GM23338 (cell line): ENCODE measurements around the gene CTSG. TPM values are rescaled to one million over a fixed set of nuclear protein-coding genes. Genes with fewer than 3 reads are reported as not detected.

Source experiments
- ATAC-seq: fragments of 200-7000 bp; cut with Tn5 transposase; 3 replicates; pipeline ENCODE4 v1.9.1; 2020
- DNase-seq: peaks from one replicate; pipeline ENCODE4 v3.0.0-alpha.2; 2015; ENCODE audit warnings: low spot score
- H2AFZ ChIP-seq: fragments of 200-600 bp; sonication (generic); 2 replicates; pipeline ENCODE4 v1.8.0; 2016; ENCODE audit warnings: antibody characterized with exemption, mild to moderate bottlenecking, moderate library complexity
- H3F3A ChIP-seq: fragments of 200-600 bp; sonication (generic); replicated peaks from 2 replicates; pipeline ENCODE4 v1.8.0; 2017; ENCODE audit warnings: antibody characterized with exemption, mixed run types, low read depth
- H3K27ac ChIP-seq: fragments of 200-600 bp; sonication (generic); 2 replicates; pipeline ENCODE4 v1.6.1; 2016; ENCODE audit warnings: low read depth
- H3K27me3 ChIP-seq: fragments of 200-600 bp; sonication (generic); 2 replicates; pipeline ENCODE4 v1.8.0; 2016; ENCODE audit warnings: mild to moderate bottlenecking, mixed run types, moderate library complexity; ENCODE audit not compliant: insufficient read depth
- H3K36me3 ChIP-seq: fragments of 200-600 bp; sonication (generic); 2 replicates; pipeline ENCODE4 v1.8.0; 2016; ENCODE audit warnings: mild to moderate bottlenecking; ENCODE audit not compliant: insufficient read depth
- H3K4me1 ChIP-seq: fragments of 200-600 bp; sonication (generic); 2 replicates; pipeline ENCODE4 v1.8.0; 2016; ENCODE audit warnings: mild to moderate bottlenecking, moderate library complexity; ENCODE audit not compliant: insufficient read depth
- H3K4me2 ChIP-seq: fragments of 200-600 bp; sonication (generic); 2 replicates; pipeline ENCODE4 v1.7.1; 2017; ENCODE audit warnings: mixed run types
- H3K4me3 ChIP-seq: fragments of 200-600 bp; sonication (generic); 2 replicates; pipeline ENCODE4 v1.6.1; 2016; ENCODE audit warnings: mixed run types
- H3K79me2 ChIP-seq: fragments of 200-600 bp; sonication (generic); replicated peaks from 2 replicates; pipeline ENCODE4 v1.8.0; 2017; ENCODE audit warnings: mild to moderate bottlenecking; ENCODE audit not compliant: insufficient read depth
- H3K9me2 ChIP-seq: fragments of 200-600 bp; sonication (generic); 2 replicates; pipeline ENCODE4 v1.8.0; 2017; ENCODE audit not compliant: insufficient read depth
- H4K20me1 ChIP-seq: fragments of 200-600 bp; sonication (generic); replicated peaks from 2 replicates; pipeline ENCODE4 v1.8.0; 2017; ENCODE audit warnings: mild to moderate bottlenecking; ENCODE audit not compliant: insufficient read depth
- H3K27ac Mint-ChIP-seq: 2 replicates; pipeline ENCODE4 v1.8.0; 2020; ENCODE audit warnings: inconsistent platforms, mild to moderate bottlenecking, moderate library complexity, mixed read lengths
- H3K27me3 Mint-ChIP-seq: 3 replicates; pipeline ENCODE4 v1.8.0; 2022; ENCODE audit warnings: low read depth, mild to moderate bottlenecking, moderate library complexity, mixed read lengths, inconsistent platforms; ENCODE audit not compliant: insufficient read depth, poor library complexity
- H3K36me3 Mint-ChIP-seq: 3 replicates; pipeline ENCODE4 v1.8.0; 2021; ENCODE audit warnings: low read depth, mild to moderate bottlenecking, inconsistent platforms, moderate library complexity, mixed read lengths
- H3K4me1 Mint-ChIP-seq: 3 replicates; pipeline ENCODE4 v1.8.0; 2020; ENCODE audit warnings: mild to moderate bottlenecking, inconsistent platforms, mixed read lengths
- H3K4me3 Mint-ChIP-seq: 3 replicates; pipeline ENCODE4 v1.8.0; 2021; ENCODE audit warnings: moderate library complexity, mild to moderate bottlenecking, inconsistent platforms, mixed read lengths
- H3K9me3 Mint-ChIP-seq: 3 replicates; pipeline ENCODE4 v1.8.0; 2020; ENCODE audit warnings: moderate library complexity, mild to moderate bottlenecking, inconsistent platforms, mixed read lengths
- CTCF ChIP-seq, 2 experiments: fragments of 200-600 bp in 1 of 2; sonication (generic) in 1 of 2; conservative IDR thresholded peaks; 2 replicates each; pipeline versions ENCODE4 v1.5.1 to v1.6.1; 2016 to 2017; ENCODE audit warnings: antibody characterized with exemption in 2 of 2, low read depth in 2 of 2, mild to moderate bottlenecking in 2 of 2, moderate library complexity in 1 of 2
- EZH2 ChIP-seq: fragments of 200-600 bp; sonication (generic); IDR thresholded peaks from one replicate; pipeline ENCODE4 v1.8.0; 2017; ENCODE audit warnings: antibody characterized with exemption, mild to moderate bottlenecking, low read depth; ENCODE audit not compliant: unreplicated experiment
- EZH2phosphoT487 ChIP-seq: fragments of 200-600 bp; sonication (generic); IDR thresholded peaks from one replicate; pipeline ENCODE4 v1.8.1; 2018; ENCODE audit warnings: antibody characterized with exemption; ENCODE audit not compliant: unreplicated experiment
- JUNB ChIP-seq: IDR thresholded peaks from one replicate; pipeline ENCODE4 v1.6.1; 2016; ENCODE audit warnings: antibody characterized with exemption; ENCODE audit not compliant: unreplicated experiment
- NANOG ChIP-seq: IDR thresholded peaks from 2 replicates; pipeline ENCODE4 v1.6.1; 2016; ENCODE audit warnings: antibody characterized with exemption, borderline replicate concordance
- POLR2AphosphoS5 ChIP-seq: IDR thresholded peaks from 2 replicates; pipeline ENCODE4 v1.6.1; 2016; ENCODE audit warnings: antibody characterized with exemption, low read depth
- REST ChIP-seq: IDR thresholded peaks from one replicate; pipeline ENCODE4 v1.6.1; 2018; ENCODE audit warnings: antibody characterized with exemption; ENCODE audit not compliant: unreplicated experiment
- STAT1 ChIP-seq: IDR thresholded peaks from one replicate; pipeline ENCODE4 v1.6.1; 2016; ENCODE audit warnings: antibody characterized with exemption; ENCODE audit not compliant: unreplicated experiment
- ZNF114 ChIP-seq: fragments of 250-450 bp; sonication (Bioruptor Pico); IDR thresholded peaks from 2 replicates; pipeline ENCODE4 v1.5.0; 2020; ENCODE audit warnings: mild to moderate bottlenecking, moderate library complexity
- ZNF331 ChIP-seq: fragments of 250-450 bp; sonication (Bioruptor Pico); IDR thresholded peaks from 2 replicates; pipeline ENCODE4 v1.5.0; 2020; ENCODE audit warnings: low read depth, mild to moderate bottlenecking, moderate library complexity
- polyA plus RNA-seq: library from polyadenylated mRNA; unstranded; fragments of >200 nt; fragmentation: Nextera tagmentation; extraction: Ambion mirVana; gene quantifications from 2 replicates; pipeline ENCODE4 v1.2.1, GENCODE V29; 2016
- total RNA-seq: library from RNA; depleted of rRNA; stranded (reverse); fragments of >200 nt; shearing (Covaris generic); gene quantifications from 2 replicates; pipeline ENCODE4 v1.2.3, GENCODE V29; 2014
- TF ChIP-seq, protein P1 (sequence below): fragments of 250-450 bp; sonication (Bioruptor Pico); IDR thresholded peaks from 2 replicates; pipeline ENCODE4 v1.5.0; 2020; ENCODE audit warnings: mild to moderate bottlenecking, moderate library complexity
- TF ChIP-seq, protein P2 (sequence below): IDR thresholded peaks from 2 replicates; pipeline ENCODE4 v1.6.1; 2016; ENCODE audit warnings: antibody characterized with exemption

The CTSG gene
- total and polyA plus RNA-seq, 2 experiments from 2014 or later: not detected

GRCh38 chr14:24606297-24606696 lies 30.2 kb upstream of the CTSG start:
- H3K9me3 Mint-ChIP-seq: no peaks in the 10 kb centered on the region; the same call in 1 of the 3 replicates
- no peak for ATAC-seq

More at GRCh38 chr14:24606297-24606696, 30.2 kb upstream of the CTSG start:
- H3F3A ChIP-seq: no peaks in the 10 kb centered on the region
- Mint-ChIP-seq H3K36me3 (no peaks in the 10 kb centered on the region), H3K4me1 (peaks cover 2% of the 10 kb centered on the region; the same call in 2 of the 3 replicates), H3K4me3 (no peak overlapping the region), H3K27me3 (peaks cover 7% of the 10 kb centered on the region), H3K27ac (no peak overlapping the region)
- H3K27ac ChIP-seq: no peak overlapping the region
- H3K9me2 ChIP-seq: peaks cover 5% of the 10 kb centered on the region; the same call in 1 of the 2 replicates
- no peaks in the 10 kb centered on the region for H3K4me1 ChIP-seq
- no peak overlapping the region for H3K4me3 ChIP-seq
- H3K36me3 ChIP-seq: no peaks in the 10 kb centered on the region
- TF ChIP-seq CTCF (conservative IDR thresholded peaks at IDR 0.05; ENCODE audit: low read depth in 2 of 2) (no peak), POLR2AphosphoS5 (no peak), ZNF331 (CRISPR knock-in tag) (no peak), STAT1 (no peak), EZH2phosphoT487 (no peak), EZH2 (no peak), ZNF114 (CRISPR knock-in tag) (no peak), REST (no peak), NANOG (no peak), JUNB (no peak)
- TF ChIP-seq, protein P1, sequence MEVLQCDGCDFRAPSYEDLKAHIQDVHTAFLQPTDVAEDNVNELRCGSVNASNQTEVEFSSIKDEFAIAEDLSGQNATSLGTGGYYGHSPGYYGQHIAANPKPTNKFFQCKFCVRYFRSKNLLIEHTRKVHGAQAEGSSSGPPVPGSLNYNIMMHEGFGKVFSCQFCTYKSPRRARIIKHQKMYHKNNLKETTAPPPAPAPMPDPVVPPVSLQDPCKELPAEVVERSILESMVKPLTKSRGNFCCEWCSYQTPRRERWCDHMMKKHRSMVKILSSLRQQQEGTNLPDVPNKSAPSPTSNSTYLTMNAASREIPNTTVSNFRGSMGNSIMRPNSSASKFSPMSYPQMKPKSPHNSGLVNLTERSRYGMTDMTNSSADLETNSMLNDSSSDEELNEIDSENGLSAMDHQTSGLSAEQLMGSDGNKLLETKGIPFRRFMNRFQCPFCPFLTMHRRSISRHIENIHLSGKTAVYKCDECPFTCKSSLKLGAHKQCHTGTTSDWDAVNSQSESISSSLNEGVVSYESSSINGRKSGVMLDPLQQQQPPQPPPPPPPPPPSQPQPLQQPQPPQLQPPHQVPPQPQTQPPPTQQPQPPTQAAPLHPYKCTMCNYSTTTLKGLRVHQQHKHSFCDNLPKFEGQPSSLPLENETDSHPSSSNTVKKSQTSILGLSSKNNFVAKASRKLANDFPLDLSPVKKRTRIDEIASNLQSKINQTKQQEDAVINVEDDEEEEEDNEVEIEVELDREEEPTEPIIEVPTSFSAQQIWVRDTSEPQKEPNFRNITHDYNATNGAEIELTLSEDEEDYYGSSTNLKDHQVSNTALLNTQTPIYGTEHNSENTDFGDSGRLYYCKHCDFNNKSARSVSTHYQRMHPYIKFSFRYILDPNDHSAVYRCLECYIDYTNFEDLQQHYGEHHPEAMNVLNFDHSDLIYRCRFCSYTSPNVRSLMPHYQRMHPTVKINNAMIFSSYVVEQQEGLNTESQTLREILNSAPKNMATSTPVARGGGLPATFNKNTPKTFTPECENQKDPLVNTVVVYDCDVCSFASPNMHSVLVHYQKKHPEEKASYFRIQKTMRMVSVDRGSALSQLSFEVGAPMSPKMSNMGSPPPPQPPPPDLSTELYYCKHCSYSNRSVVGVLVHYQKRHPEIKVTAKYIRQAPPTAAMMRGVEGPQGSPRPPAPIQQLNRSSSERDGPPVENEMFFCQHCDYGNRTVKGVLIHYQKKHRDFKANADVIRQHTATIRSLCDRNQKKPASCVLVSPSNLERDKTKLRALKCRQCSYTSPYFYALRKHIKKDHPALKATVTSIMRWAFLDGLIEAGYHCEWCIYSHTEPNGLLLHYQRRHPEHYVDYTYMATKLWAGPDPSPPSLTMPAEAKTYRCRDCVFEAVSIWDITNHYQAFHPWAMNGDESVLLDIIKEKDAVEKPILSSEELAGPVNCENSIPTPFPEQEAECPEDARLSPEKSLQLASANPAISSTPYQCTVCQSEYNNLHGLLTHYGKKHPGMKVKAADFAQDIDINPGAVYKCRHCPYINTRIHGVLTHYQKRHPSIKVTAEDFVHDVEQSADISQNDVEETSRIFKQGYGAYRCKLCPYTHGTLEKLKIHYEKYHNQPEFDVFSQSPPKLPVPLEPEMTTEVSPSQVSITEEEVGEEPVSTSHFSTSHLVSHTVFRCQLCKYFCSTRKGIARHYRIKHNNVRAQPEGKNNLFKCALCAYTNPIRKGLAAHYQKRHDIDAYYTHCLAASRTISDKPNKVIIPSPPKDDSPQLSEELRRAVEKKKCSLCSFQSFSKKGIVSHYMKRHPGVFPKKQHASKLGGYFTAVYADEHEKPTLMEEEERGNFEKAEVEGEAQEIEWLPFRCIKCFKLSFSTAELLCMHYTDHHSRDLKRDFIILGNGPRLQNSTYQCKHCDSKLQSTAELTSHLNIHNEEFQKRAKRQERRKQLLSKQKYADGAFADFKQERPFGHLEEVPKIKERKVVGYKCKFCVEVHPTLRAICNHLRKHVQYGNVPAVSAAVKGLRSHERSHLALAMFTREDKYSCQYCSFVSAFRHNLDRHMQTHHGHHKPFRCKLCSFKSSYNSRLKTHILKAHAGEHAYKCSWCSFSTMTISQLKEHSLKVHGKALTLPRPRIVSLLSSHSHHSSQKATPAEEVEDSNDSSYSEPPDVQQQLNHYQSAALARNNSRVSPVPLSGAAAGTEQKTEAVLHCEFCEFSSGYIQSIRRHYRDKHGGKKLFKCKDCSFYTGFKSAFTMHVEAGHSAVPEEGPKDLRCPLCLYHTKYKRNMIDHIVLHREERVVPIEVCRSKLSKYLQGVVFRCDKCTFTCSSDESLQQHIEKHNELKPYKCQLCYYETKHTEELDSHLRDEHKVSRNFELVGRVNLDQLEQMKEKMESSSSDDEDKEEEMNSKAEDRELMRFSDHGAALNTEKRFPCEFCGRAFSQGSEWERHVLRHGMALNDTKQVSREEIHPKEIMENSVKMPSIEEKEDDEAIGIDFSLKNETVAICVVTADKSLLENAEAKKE (CRISPR knock-in tag): no peak
- TF ChIP-seq, protein P2, sequence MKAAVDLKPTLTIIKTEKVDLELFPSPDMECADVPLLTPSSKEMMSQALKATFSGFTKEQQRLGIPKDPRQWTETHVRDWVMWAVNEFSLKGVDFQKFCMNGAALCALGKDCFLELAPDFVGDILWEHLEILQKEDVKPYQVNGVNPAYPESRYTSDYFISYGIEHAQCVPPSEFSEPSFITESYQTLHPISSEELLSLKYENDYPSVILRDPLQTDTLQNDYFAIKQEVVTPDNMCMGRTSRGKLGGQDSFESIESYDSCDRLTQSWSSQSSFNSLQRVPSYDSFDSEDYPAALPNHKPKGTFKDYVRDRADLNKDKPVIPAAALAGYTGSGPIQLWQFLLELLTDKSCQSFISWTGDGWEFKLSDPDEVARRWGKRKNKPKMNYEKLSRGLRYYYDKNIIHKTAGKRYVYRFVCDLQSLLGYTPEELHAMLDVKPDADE: no peak
- no peak overlapping the region for H2AFZ ChIP-seq
- no peaks in the 10 kb centered on the region for H4K20me1 ChIP-seq
- H3K79me2 ChIP-seq: no peaks in the 10 kb centered on the region
- DNase-seq: no peak
- H3K4me2 ChIP-seq: no peak overlapping the region
- no peaks in the 10 kb centered on the region for H3K27me3 ChIP-seq
